PC-9 (cell line): ENCODE measurements around the gene UQCRC1. TPM values are rescaled to one million over a fixed set of nuclear protein-coding genes. Genes with fewer than 3 reads are reported as not detected.

Experiments
- BruUV-seq: library from RNA; stranded (reverse); fragments of 400-500 nt; replicated peaks from 2 replicates; lab custom pipeline; 2021; lab: Mats Ljungman, UMichigan
- CTCF ChIA-PET: fragments of 300-600 bp; sonication (Branson Sonifier 250); formaldehyde crosslinking; loops from one replicate; lab custom pipeline; 2022; ENCODE audit warnings: antibody characterized with exemption; lab: Charles Lee
- POLR2A ChIA-PET: fragments of 300-600 bp; sonication (Branson Sonifier 250); formaldehyde crosslinking; loops from one replicate; lab custom pipeline; 2022; ENCODE audit warnings: antibody characterized with exemption; ENCODE audit not compliant: unreplicated experiment; lab: Charles Lee
- DNase-seq, 2 experiments: peaks; one replicate each; pipeline versions ENCODE4 v3.0.0 to v3.0.0-alpha.2; 2015 to 2022; ENCODE audit warnings: mixed read lengths in 1 of 2
- H2AFZ ChIP-seq: fragments of 200-600 bp; sonication (generic); 2 replicates; pipeline ENCODE4 v1.8.1; 2017; ENCODE audit warnings: antibody characterized with exemption
- H3F3A ChIP-seq: fragments of 200-600 bp; sonication (generic); 2 replicates; pipeline ENCODE4 v1.8.1; 2017; ENCODE audit warnings: antibody characterized with exemption, mild to moderate bottlenecking, low read depth; ENCODE audit not compliant: insufficient read depth
- H3K27ac ChIP-seq: fragments of 200-600 bp; sonication (generic); 2 replicates; pipeline ENCODE4 v1.6.1; 2016; ENCODE audit warnings: mixed run types
- H3K27me3 ChIP-seq: fragments of 200-600 bp; sonication (generic); 2 replicates; pipeline ENCODE4 v1.6.1; 2016; ENCODE audit warnings: low read depth, mixed run types; ENCODE audit not compliant: insufficient read depth
- H3K36me3 ChIP-seq: fragments of 200-600 bp; sonication (generic); 2 replicates; pipeline ENCODE4 v1.6.1; 2016; ENCODE audit warnings: low read depth, mixed run types
- H3K4me1 ChIP-seq: fragments of 200-600 bp; sonication (generic); replicated peaks from 2 replicates; pipeline ENCODE4 v1.6.1; 2016; ENCODE audit warnings: mixed run types; ENCODE audit not compliant: insufficient read depth
- H3K4me2 ChIP-seq: fragments of 200-600 bp; sonication (generic); 2 replicates; pipeline ENCODE4 v1.6.1; 2017; ENCODE audit warnings: mixed run types
- H3K4me3 ChIP-seq: fragments of 200-600 bp; sonication (generic); 2 replicates; pipeline ENCODE4 v1.6.1; 2016; ENCODE audit warnings: mixed run types
- H3K79me2 ChIP-seq: fragments of 200-600 bp; sonication (generic); 2 replicates; pipeline ENCODE4 v1.6.1; 2017; ENCODE audit warnings: low read depth, mixed run types
- H3K9me2 ChIP-seq: fragments of 200-600 bp; sonication (generic); 2 replicates; pipeline ENCODE4 v1.8.1; 2017; ENCODE audit warnings: mild to moderate bottlenecking; ENCODE audit not compliant: insufficient read depth
- H3K9me3 ChIP-seq: fragments of 200-600 bp; sonication (generic); 2 replicates; pipeline ENCODE4 v1.8.1; 2016; ENCODE audit warnings: low read depth; ENCODE audit not compliant: insufficient read depth
- H4K20me1 ChIP-seq: fragments of 200-600 bp; sonication (generic); 2 replicates; pipeline ENCODE4 v1.8.1; 2017; ENCODE audit not compliant: insufficient read depth
- CTCF ChIP-seq: fragments of 200-600 bp; sonication (generic); conservative IDR thresholded peaks from 2 replicates; pipeline ENCODE4 v1.6.1; 2017; ENCODE audit warnings: mixed run types, antibody characterized with exemption, mild to moderate bottlenecking, moderate library complexity
- EZH2 ChIP-seq: fragments of 200-600 bp; sonication (generic); IDR thresholded peaks from 2 replicates; pipeline ENCODE4 v1.8.0; 2017; ENCODE audit warnings: antibody characterized with exemption, low read depth
- intact Hi-C: fragments of 100-400 bp; cut with micrococcal nuclease; formaldehyde crosslinking; loops from one replicate; pipeline ENCODE4 v1.10.0; 2022; ENCODE audit not compliant: unreplicated experiment
- total RNA-seq: library from RNA; stranded (reverse); gene quantifications from 2 replicates; pipeline ENCODE4 v1.2.3, GENCODE V29; 2021

UQCRC1 gene
- total RNA-seq, 1 experiment from 2014 or later = 255 TPM

GRCh38 chr3:48565591-48566400 is 43.6 kb downstream of the UQCRC1 start:
- Histone ChIP-seq H3K79me2 (no peaks in the 10 kb centered on the region), H3F3A (peaks cover 8% of the 10 kb centered on the region; the same call in 1 of the 2 replicates), H3K4me3 (no peak overlapping the region), H3K27me3 (no peaks in the 10 kb centered on the region), H3K36me3 (no peaks in the 10 kb centered on the region), H3K4me1 (0 out of 2 replicates have a peak, but pooled peaks cover 6% of the 10 kb centered on the region), H3K4me2 (no peak overlapping the region), H3K9me2 (no peaks in the 10 kb centered on the region), H3K9me3 (no peaks in the 10 kb centered on the region), H2AFZ (no peak overlapping the region), H3K27ac (no peak overlapping the region), H4K20me1 (no peaks in the 10 kb centered on the region)
- TF ChIP-seq EZH2 (no peak), CTCF (no peak)
- no TSS peak for BruUV-seq
- ChIA-PET POLR2A (no interaction called here), CTCF (no interaction called here)
- DNase-seq = peak in 1 of 2 experiments; percentile 49
- intact Hi-C loops = no loop called here

- CTCF ChIA-PET = no interaction called here
- Histone ChIP-seq H3K27me3 (no peaks in the 10 kb centered on the region), H3K79me2 (no peaks in the 10 kb centered on the region), H3K4me2 (no peak overlapping the region), H4K20me1 (no peaks in the 10 kb centered on the region), H3F3A (peaks cover 8% of the 10 kb centered on the region; the same call in 1 of the 2 replicates), H3K9me2 (no peaks in the 10 kb centered on the region), H2AFZ (no peak overlapping the region), H3K9me3 (no peaks in the 10 kb centered on the region), H3K4me1 (0 out of 2 replicates have a peak, but pooled peaks cover 6% of the 10 kb centered on the region), H3K27ac (no peak overlapping the region), H3K4me3 (no peak overlapping the region), H3K36me3 (no peaks in the 10 kb centered on the region)
- DNase-seq = no peak
- no peak for TF ChIP-seq EZH2
- TF ChIP-seq CTCF = no peak
- intact Hi-C loops = no loop called here
- POLR2A ChIA-PET = no interaction called here
- no TSS peak for BruUV-seq
These were observed 44.3 kb downstream of the UQCRC1 start for GRCh38 chr3:48565186-48565585.

- H4K20me1 ChIP-seq = no peaks in the 10 kb centered on the region
- BruUV-seq = TSS peak; percentile 47
- no peak overlapping the region for H2AFZ ChIP-seq
- TF ChIP-seq CTCF = no peak
- TF ChIP-seq EZH2 = no peak
- POLR2A ChIA-PET = no interaction called here
- peaks cover 8% of the 10 kb centered on the region; the same call in 1 of the 2 replicates for H3F3A ChIP-seq
- H3K27me3 ChIP-seq = no peaks in the 10 kb centered on the region
- H3K4me1 ChIP-seq = 0 out of 2 replicates have a peak, but pooled peaks cover 6% of the 10 kb centered on the region
- no peak overlapping the region for H3K4me2 ChIP-seq
- DNase-seq = no peak
- H3K36me3 ChIP-seq = no peaks in the 10 kb centered on the region
- H3K9me3 ChIP-seq = no peaks in the 10 kb centered on the region
- no peaks in the 10 kb centered on the region for H3K9me2 ChIP-seq
- H3K79me2 ChIP-seq = no peaks in the 10 kb centered on the region
- CTCF ChIA-PET = no interaction called here
- intact Hi-C loops = no loop called here
- H3K4me3 ChIP-seq = no peak overlapping the region
- no peak overlapping the region for H3K27ac ChIP-seq
These were observed 44.8 kb downstream of the UQCRC1 start for GRCh38 chr3:48564667-48565066.
